Stimulated activated CD4-positive, alpha-beta T cell treated with anti-CD3 and anti-CD28 coated beads, Interleukin-2, amount 100 ng/mL, for 24 hours (primary cell): ENCODE measurements around the gene XG.
A peak's percentile ranks its signal among the peaks of the same experiment; 100 is the strongest.
"Not testable (repeated sequence)": the region's sequence is repeated elsewhere in the genome, so short reads cannot be mapped to it uniquely, and the experiment has no call there.

Experiments used
- DNase-seq, 2 donors: peaks; one replicate each; pipeline ENCODE4 v3.0.0-alpha.2; 2020

The XG gene

GRCh38 chrX:2781698-2782097 is 29.9 kb downstream of the XG start:
- no peak for DNase-seq

DNA sequence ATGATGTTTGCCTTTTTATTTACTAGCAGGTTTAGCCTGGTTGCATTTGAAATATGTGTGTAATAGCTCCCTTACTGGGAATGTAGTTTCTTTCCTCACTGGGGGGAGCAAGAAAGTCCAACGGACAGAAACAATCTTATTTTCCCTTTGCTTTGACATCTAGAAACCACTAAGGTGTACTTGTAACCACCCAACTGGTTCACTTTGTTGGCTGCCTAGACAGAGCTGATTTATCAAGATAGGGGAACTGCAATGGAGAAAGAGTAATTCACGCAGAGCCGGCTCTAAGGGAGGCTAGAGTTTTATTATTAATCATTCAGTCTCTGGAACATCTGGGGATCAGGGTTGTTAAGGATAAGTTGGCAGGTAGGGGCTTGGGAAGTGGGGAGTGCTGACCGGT is 30.3 kb downstream of the XG start:
- no peak for DNase-seq

- DNase-seq = no peak
Observed at GRCh38 chrX:2782778-2783177, 30.9 kb downstream of the XG start.

DNA sequence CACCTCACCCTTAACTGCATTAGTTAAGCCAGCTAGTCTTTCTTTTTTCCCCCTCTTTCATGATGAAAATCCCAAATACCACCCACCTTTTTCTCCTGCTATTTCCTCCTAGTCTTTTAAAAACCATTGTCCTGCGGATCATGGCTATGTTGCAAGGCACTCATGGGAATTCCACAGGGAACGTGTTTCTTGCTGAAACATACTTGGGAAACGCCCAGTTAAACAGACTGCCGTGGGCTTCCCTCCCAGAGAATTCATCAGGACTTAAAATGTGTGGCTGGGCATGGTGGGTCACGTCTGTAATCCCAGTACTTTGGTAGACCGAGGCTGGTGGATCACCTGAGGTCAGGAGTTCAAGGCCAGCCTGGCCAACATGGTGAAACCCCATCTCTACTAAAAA is 32.2 kb downstream of the XG start:
- DNase-seq = no peak

GRCh38 chrX:2785538-2785937 is 33.7 kb downstream of the XG start:
- no peak for DNase-seq

DNA sequence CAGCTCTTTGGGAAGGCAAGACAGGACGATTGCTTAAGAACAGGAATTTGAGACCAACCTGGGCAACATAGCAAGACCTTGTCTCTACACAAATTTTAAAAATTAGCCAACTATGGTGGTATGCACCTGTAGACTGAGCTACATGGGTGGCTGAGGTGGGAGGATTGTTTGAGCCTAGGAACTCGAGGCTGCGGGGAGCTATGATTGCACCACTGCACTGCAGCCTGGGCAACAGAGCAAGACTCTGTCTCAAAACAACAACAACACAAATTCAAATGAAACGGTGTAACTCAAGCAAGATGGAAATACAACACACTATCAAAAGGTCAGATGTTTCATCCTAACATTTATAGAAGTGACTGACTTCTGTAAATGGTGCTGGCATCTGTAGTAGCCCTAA is 37.1 kb downstream of the XG start:
- no peak for DNase-seq

DNA sequence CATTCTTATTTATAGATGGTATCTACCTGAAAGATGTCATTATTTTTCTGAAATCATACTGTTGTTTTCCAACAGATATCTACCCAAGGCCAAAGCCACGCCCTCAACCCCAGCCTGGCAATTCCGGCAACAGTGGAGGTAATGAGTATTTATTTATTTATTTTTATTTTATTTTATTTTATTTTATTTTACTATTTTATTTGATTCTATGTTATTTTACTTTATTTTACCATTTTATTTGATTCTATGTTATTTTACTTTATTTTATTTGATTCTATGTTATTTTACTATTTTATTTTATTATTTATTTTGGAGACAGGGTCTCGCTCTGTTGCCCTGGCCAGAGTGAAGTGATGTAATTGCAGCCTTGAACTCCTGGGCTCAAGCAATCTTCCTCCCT is 37.7 kb downstream of the XG start:
- no peak for DNase-seq

DNA sequence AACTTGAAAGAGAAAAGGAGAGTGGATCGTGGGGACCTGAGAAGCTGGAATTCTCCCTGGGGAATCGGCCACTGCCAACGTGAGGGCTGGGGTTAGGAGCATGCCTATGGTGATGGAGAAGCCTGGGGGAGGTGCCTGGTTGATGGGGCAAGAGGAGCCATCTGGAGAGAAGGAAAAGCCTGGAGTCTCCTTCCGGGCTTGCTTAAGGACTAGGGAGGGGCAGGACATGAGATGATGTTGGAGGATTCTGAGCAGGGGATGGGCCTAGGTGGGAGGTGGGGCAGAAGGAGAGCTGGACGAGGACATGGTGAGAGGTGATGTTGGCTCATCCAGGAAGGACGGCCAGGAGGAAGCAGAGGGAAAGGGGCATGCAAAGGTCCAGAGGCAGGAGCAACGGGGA is 41.9 kb downstream of the XG start:
- DNase-seq = no peak

- DNase-seq = no peak
Observed at GRCh38 chrX:2794336-2794735, 42.5 kb downstream of the XG start.

- not testable (repeated sequence) for DNase-seq
Observed at GRCh38 chrX:2796808-2797207, 45.0 kb downstream of the XG start.

DNA sequence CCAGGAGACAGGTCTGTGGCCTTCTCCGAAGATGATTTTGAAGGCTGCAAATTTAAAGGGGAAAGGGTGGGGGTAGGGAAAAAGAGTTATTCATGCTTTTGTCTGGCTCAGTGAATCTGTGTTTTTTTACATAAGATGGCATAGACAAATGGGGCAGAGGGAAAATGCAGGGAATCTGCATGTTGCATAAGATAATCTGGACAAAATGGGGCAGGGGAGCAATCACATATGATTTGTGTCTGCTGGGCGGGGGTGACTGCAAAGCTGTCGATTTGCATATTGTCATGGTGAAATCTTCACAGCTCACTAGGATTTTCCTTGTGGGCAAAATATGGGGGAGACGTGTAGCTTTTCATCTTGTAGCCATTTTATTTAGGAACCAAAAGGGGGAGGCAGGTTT is 47.5 kb downstream of the XG start:
- no peak for DNase-seq

DNA sequence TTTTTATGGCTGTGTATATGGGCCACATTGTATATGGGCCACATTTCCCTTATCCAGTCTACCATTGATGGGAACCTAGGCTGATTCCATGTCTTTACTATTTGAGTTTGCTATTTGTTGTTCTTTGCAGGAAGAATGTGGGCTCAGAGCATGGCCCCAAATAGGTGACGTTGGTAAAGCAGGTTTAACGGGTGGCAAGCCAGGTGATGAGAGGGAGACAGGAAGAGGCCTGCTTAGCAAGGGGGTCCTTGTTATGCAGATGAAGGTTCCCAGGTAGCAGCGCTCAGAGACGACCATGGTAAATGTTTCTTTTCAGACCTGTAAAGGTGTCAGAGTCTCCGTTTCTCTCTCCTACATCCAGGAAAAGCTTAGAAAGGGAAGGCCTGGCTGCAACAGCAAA is 48.1 kb downstream of the XG start:
- not testable (repeated sequence) for DNase-seq

GRCh38 chrX:2801223-2801622 is 49.4 kb downstream of the XG start:
- DNase-seq = no peak

DNA sequence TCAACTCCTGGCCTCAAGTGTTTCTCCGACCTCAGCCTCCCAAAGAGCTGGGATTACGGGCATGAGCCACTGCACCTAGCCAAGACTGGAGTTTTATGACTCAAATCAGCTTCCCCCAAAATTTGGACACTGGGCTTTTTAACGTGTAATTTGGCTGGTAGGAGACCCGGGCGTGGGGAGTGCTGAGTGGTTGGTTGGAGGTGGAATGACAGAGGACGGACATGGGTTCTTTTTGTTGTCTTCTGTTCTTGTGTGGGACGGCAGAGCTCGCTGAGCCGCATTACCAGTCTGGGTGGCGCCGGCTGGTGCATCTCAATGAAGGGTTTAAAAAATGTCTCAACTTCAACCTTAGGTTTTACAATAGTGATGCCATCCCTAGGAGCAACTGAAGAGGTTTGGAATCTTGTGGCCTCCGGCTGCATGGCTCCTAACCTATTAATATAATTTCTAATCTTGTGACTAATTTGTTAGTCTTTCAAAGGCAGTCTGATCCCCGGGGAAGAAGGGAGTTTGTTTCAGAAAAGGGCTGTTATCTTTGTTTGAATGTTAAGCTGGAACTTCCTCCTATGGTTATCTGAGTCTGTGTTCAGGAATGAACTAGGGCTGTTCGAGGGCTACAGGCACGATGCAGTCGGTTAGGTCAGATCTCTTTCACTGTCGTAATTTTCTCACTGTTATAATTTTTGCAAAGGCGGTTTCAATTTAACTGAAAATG is 50.7 kb downstream of the XG start:
- DNase-seq = not testable (repeated sequence)

DNA sequence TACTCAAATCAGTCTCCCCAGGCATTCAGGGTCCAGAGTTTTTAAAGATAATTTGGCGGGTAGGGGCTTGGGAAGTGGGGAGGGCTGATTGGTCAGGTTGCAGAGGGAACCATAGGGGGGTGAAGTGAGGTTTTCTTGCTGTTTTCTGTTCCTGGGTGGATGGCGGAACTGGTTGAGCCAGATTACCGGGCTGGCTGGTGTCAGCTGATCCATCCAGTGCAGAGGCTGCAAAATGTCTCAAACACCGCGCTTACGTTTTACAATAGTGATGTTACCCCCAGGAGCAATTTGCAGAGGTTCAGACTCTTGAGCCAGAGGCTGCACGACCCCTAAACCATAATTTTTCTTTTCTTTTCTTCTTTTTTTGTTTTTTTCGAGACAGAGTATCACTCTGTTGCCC is 51.6 kb downstream of the XG start:
- not testable (repeated sequence) for DNase-seq

GRCh38 chrX:2804106-2804843 is 52.4 kb downstream of the XG start:
- DNase-seq = not testable (repeated sequence)

DNA sequence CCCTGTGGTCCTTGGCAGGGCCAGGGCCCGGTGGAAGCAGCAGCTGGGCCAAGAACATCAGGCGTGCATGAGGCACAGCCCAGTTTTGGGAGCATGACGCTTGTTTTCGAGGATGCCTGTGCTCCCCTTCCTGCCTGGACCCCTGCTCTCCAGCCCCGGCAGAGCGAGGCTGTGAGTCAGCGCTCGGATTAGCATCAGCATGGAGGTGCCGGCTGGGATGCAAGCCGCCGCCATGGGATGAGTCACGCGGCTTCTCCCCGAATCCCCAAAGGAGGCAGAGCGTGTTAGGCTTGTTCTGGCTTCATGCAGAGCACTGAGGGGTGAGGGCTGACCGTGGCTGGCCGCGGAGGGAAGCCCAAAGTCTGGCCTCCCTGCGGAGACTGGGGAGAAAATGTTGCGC is 53.0 kb downstream of the XG start:
- DNase-seq = not testable (repeated sequence)

DNA sequence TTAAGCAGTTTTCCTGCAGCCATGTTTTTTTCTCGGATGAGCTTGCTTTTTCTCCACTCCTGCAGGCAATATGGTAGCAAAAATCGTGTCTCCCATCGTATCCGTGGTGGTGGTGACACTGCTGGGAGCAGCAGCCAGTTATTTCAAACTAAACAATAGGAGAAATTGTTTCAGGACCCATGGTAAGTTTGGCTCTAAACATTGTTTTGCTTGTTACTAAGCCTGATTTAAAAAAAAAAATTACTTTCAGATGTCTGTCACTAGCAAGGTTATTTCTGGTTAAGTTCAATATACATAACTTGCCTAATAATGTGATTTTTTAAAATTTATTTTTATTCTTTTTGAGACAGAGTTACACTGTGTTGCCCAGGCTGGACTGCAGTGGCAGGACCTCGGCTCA is 59.4 kb downstream of the XG start:
- DNase-seq = no peak

- peak; percentile 33 to 36 for DNase-seq
Observed at GRCh38 chrX:2812161-2812907, 60.5 kb downstream of the XG start.

DNA sequence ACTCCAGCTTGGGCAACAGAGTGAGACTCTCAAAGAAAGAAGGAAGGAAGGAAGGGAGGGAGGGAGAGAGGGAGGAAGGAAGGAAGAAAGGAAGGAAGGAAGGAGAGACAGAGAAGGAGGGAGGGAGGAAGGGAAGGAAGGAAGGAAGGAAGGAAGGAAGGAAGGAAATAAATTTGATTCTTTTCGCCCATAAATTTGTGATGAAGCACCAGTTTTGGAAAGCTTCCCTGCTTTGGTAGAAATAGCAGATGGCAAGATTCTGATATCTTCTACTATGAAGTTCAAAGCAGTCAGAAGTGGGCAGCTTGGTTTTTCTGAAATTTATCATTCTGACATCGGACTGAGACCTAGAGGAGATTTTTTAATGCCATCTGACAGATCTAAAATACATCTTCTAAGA is 65.2 kb downstream of the XG start:
- DNase-seq = no peak

DNA sequence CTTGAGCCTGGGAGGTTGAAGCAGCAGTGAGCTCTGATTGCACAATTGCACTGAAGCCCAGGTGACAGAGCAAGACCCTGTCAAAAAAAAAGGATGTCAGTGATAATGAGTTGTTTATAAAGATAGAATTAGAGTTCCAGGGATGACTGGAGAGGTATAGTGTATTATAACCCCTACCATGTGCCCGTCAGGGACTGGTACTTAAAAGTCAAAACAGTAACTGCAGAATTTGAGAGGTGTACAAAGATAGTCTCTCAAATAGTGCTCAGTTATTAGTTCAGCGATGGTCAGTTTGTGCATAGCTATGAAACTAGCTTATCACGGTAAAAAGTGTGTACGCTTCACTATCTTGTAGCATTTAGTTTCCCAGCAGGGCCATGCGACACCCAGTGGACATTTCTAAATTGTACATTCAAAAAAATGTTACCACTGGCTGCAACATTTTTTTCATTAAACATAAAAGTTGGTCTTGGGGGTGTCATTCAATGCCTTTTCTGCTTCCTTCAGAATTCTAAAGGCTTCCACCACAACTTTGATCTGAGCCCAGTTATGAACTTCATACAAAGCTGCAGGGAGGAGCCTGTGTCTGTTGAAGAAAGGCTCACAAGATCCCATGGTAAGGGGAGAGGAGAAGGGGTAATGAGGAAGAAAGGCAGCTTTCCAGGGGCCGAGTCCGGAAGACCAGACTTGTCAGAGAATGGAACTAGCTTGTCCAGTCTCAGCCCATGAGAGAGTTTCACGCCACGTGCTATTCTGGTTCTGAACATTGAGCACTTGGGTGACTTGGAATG is 67.7 kb downstream of the XG start:
- DNase-seq = no peak

- no peak for DNase-seq
Observed at GRCh38 chrX:2820136-2820771, 68.4 kb downstream of the XG start.
